GM13976 (cell line): ENCODE measurements around the gene ATP8B4.

ENCODE experiments used
- DNase-seq: peaks from one replicate; pipeline ENCODE4 v3.0.0; 2012; ENCODE audit warnings: low spot score
- in situ Hi-C: fragments of 300-500 bp; cut with MboI; formaldehyde crosslinking; loops from one replicate; pipeline ENCODE4 v1.12.0; 2022; ENCODE audit warnings: low sequenced_read_pairs, mixed read lengths, inconsistent platforms; ENCODE audit not compliant: unreplicated experiment
- TF ChIP-seq, protein P1 (sequence below): IDR thresholded peaks from 2 replicates; pipeline ENCODE4 v1.5.1; 2012; ENCODE audit warnings: borderline replicate concordance, mild to moderate bottlenecking; ENCODE audit not compliant: insufficient read depth; ENCODE audit errors: extremely low read depth, missing control alignments, control extremely low read depth

The ATP8B4 gene

DNA sequence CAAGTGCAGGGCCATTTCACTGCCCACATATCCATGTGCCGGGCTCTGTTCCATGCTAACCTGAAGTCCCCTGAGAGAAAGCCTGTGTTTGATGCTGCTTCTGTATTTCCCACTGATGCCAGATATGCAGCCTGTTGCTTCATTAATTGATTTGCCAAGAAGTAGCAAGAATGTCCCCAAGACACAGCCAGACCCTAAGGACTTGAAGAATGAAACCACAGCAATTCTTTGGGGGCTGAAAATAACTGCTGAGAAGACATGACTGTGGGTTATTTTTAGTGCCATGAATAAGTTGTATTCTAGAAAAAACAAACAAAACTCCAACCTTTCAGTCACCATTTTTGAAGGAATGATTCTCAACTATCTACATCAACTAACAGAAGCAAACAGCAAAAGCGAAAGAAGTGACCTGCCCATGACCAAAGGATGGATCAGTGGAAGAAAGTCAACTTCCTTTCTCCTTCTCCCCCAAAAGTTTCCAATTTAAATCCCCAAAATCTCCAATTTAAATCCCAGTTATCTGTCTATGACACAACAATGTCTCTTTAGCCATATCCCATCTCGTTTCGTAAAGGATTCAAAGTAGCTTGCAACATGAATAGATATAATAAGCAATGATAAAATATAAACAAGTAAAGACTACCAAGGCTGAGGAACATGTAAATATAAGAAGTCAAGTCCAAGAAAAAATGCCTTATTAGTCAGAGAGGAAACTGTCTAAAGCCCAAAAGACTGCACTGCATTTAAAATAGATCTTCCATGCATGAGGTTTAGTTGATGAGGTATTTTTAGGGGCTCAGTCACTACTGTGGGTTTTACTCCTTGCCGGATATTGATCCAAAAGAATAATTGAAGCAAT is 271.4 kb downstream of the ATP8B4 start:
- in situ Hi-C loops, result no loop called here

DNA sequence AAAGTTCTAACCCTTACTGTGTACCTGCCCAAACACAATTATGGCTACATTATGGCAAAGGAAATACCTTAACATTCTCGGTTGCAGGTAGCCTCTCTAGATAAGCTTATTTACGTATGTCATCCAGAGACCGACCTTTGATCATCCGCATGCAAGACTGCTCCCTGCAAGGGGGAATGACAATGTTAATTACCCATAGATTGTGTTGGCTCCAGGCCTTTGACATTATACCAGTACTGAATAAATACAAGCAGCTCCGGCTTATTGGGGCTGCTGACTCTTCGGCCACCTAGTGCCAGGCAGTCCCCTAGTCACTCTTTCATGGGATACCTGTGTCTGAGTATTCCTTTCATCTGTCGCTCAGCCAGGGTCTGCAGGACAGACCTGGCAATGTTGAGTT is 274.6 kb downstream of the ATP8B4 start:
- TF ChIP-seq, protein P1, sequence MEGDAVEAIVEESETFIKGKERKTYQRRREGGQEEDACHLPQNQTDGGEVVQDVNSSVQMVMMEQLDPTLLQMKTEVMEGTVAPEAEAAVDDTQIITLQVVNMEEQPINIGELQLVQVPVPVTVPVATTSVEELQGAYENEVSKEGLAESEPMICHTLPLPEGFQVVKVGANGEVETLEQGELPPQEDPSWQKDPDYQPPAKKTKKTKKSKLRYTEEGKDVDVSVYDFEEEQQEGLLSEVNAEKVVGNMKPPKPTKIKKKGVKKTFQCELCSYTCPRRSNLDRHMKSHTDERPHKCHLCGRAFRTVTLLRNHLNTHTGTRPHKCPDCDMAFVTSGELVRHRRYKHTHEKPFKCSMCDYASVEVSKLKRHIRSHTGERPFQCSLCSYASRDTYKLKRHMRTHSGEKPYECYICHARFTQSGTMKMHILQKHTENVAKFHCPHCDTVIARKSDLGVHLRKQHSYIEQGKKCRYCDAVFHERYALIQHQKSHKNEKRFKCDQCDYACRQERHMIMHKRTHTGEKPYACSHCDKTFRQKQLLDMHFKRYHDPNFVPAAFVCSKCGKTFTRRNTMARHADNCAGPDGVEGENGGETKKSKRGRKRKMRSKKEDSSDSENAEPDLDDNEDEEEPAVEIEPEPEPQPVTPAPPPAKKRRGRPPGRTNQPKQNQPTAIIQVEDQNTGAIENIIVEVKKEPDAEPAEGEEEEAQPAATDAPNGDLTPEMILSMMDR, result no peak
- no peak for DNase-seq
- in situ Hi-C loops, result no loop called here

More for the DNA sequence above, 271.4 kb downstream of the ATP8B4 start:
- TF ChIP-seq, protein P1, result no peak
- no peak for DNase-seq

- TF ChIP-seq, protein P1, result no peak
- DNase-seq, result no peak
- in situ Hi-C loops, result no loop called here
These were observed 275.3 kb downstream of the ATP8B4 start for GRCh38 chr15:49843725-49844124.

- DNase-seq, result no peak
- in situ Hi-C loops, result no loop called here
- TF ChIP-seq, protein P1, result no peak
These were observed 276.9 kb downstream of the ATP8B4 start for GRCh38 chr15:49842031-49842730.

GRCh38 chr15:49832511-49832910 is 286.5 kb downstream of the ATP8B4 start:
- no peak for DNase-seq
- TF ChIP-seq, protein P1, result no peak
- in situ Hi-C loops, result no loop called here

DNA sequence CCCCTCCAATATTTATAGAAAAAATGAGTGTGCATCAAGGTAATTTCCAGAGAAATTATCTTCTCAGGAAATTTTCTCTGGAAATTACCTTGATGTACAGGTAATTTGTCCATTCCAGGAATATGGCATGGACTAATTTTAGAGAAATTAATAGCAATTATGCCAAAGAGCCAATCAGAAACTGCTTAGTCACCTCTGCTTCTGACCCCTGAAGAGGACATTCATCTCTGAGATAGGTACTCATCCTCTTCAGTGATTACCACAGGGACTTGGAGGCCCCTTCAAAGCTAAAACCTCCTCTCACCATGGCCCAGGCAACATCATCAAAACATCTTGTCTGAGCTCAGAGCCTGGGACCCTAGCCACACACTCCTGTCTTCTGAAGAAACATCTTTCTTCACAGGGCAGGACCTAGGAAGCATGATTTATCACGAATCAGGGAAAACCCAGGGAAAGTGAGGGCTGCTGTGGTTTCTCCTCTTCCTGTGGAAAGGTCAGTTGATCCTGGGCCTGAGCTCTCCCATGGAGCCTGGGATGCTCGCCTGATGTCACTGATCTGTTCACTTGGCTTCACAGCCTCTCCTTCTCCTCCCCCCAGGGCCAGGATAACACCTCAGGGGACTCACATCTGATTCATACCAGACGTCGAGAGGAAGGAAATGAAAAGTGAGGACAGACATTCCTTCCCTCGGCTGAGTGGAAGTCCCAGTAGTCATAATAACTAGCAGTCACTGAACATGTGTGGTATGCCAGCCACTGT is 287.6 kb downstream of the ATP8B4 start:
- in situ Hi-C loops, result no loop called here
- no peak for DNase-seq
- TF ChIP-seq, protein P1, result no peak
